Progenitor cell of endocrine pancreas (in vitro differentiated cells): ENCODE data around the gene TRABD. TPM values are rescaled to one million over a fixed set of nuclear protein-coding genes. Genes with fewer than 3 reads are reported as not detected.

ENCODE experiments used
- DNase-seq: peaks from one replicate; pipeline ENCODE4 v3.0.0; 2021; ENCODE audit warnings: low spot score; ENCODE audit not compliant: unreplicated experiment
- H3K27ac Mint-ChIP-seq: 2 replicates; pipeline ENCODE4 v1.8.0; 2021; ENCODE audit warnings: mild to moderate bottlenecking, moderate library complexity, mixed read lengths
- H3K27me3 Mint-ChIP-seq: 2 replicates; pipeline ENCODE4 v1.8.0; 2021; ENCODE audit warnings: mixed read lengths
- H3K36me3 Mint-ChIP-seq: 2 replicates; pipeline ENCODE4 v1.8.0; 2022; ENCODE audit warnings: mixed read lengths; ENCODE audit not compliant: insufficient read depth
- H3K4me1 Mint-ChIP-seq: 2 replicates; pipeline ENCODE4 v1.8.0; 2021; ENCODE audit warnings: low read depth, mixed read lengths
- H3K4me3 Mint-ChIP-seq: 2 replicates; pipeline ENCODE4 v1.8.0; 2021; ENCODE audit warnings: low read depth, mild to moderate bottlenecking, moderate library complexity, mixed read lengths
- H3K9me3 Mint-ChIP-seq: 2 replicates; pipeline ENCODE4 v1.8.0; 2021; ENCODE audit warnings: low read depth, mixed read lengths
- CTCF ChIP-seq: fragments of 200-600 bp; sonication (generic); IDR thresholded peaks from one replicate; pipeline ENCODE4 v1.5.0; 2021; ENCODE audit warnings: antibody characterized with exemption, mild to moderate bottlenecking; ENCODE audit not compliant: unreplicated experiment
- total RNA-seq: library from RNA; stranded (reverse); gene quantifications from 2 replicates; pipeline ENCODE4 v1.2.1, GENCODE V29; 2021

The TRABD gene
- total RNA-seq, 1 donor from 2014 or later = 39.4 TPM

GRCh38 chr22:50219800-50220602 lies 34.3 kb downstream of the TRABD start:
- TF ChIP-seq CTCF = no peak
- DNase-seq = no peak
- H3K27me3 Mint-ChIP-seq = no peaks in the 10 kb centered on the region
- peak overlapping the region; percentile 52 for H3K27ac Mint-ChIP-seq
- H3K4me1 Mint-ChIP-seq = no peaks in the 10 kb centered on the region
- no peaks in the 10 kb centered on the region for H3K9me3 Mint-ChIP-seq
- peaks cover 4% of the 10 kb centered on the region for H3K36me3 Mint-ChIP-seq
- H3K4me3 Mint-ChIP-seq = no peak overlapping the region

- no peaks in the 10 kb centered on the region for H3K27me3 Mint-ChIP-seq
- H3K4me1 Mint-ChIP-seq = no peaks in the 10 kb centered on the region
- DNase-seq = no peak
- H3K36me3 Mint-ChIP-seq = peaks cover 4% of the 10 kb centered on the region
- no peak for TF ChIP-seq CTCF
- H3K4me3 Mint-ChIP-seq = no peak overlapping the region
- no peak overlapping the region for H3K27ac Mint-ChIP-seq
- H3K9me3 Mint-ChIP-seq = no peaks in the 10 kb centered on the region
Observed at GRCh38 chr22:50220603-50221409, 35.1 kb downstream of the TRABD start.

GRCh38 chr22:50221410-50222300 lies 35.9 kb downstream of the TRABD start:
- H3K27ac Mint-ChIP-seq = no peak overlapping the region
- no peak for DNase-seq
- H3K4me3 Mint-ChIP-seq = no peak overlapping the region
- no peaks in the 10 kb centered on the region for H3K9me3 Mint-ChIP-seq
- peaks cover 4% of the 10 kb centered on the region for H3K36me3 Mint-ChIP-seq
- no peaks in the 10 kb centered on the region for H3K27me3 Mint-ChIP-seq
- no peak for TF ChIP-seq CTCF
- no peaks in the 10 kb centered on the region for H3K4me1 Mint-ChIP-seq

- DNase-seq = no peak
- H3K4me3 Mint-ChIP-seq = no peak overlapping the region
Observed at GRCh38 chr22:50222508-50222907, 36.8 kb downstream of the TRABD start.

More at GRCh38 chr22:50222508-50222907, 36.8 kb downstream of the TRABD start:
- Mint-ChIP-seq H3K9me3 (no peaks in the 10 kb centered on the region), H3K27me3 (no peaks in the 10 kb centered on the region), H3K27ac (no peak overlapping the region), H3K4me1 (no peaks in the 10 kb centered on the region), H3K36me3 (peaks cover 4% of the 10 kb centered on the region)
- no peak for TF ChIP-seq CTCF
